SK-MEL-5 (cell line): ENCODE measurements around the gene ODAD3. TPM values are rescaled to one million over a fixed set of nuclear protein-coding genes. Genes with fewer than 3 reads are reported as not detected.
"Not testable (repeated sequence)": the region's sequence is repeated elsewhere in the genome, so short reads cannot be mapped to it uniquely, and the experiment has no call there.

Experiments
- DNase-seq: peaks from one replicate; pipeline ENCODE4 v3.0.0-alpha.2; 2016; ENCODE audit warnings: low read depth, low spot score
- in situ Hi-C: cut with HindIII; loops from 2 replicates; pipeline ENCODE4 v1.10.0; 2016; ENCODE audit warnings: low sequenced_read_pairs, high pct_unique_total_duplicates, low pct_unique_long_range_greater_than_20kb
- polyA plus RNA-seq, 2 experiments: library from polyadenylated mRNA; depleted of rRNA; stranded (reverse); fragments of >200 nt; gene quantifications; 2 replicates each; pipeline ENCODE4 v1.2.3, GENCODE V29; 2015
- total RNA-seq: library from RNA; depleted of rRNA; stranded (reverse); fragments of >200 nt; shearing (Covaris generic); gene quantifications from 2 replicates; pipeline ENCODE4 v1.2.3, GENCODE V29; 2014; rRNA removed

ODAD3 gene
- 0.08 TPM in 1 of 2 replicates, not detected in the other for total RNA-seq
- polyA plus RNA-seq (2015; cell fraction: cytosol; rRNA removed) = 0.06 and 0.23 TPM in 2 replicates
- polyA plus RNA-seq (2015; cell fraction: nucleus; rRNA removed) = 0.15 and 0.85 TPM in 2 replicates

GRCh38 chr19:11435057-11435832 lies at the start of gene ODAD3, which contains the start of gene PRKCSH:
Gene ODAD3 (minus strand): TSS chr19:11435121. CDS start chr19:11435016, 105 bp downstream.
Gene PRKCSH (plus strand): TSS chr19:11435635. CDS start chr19:11436118, 483 bp downstream.
- in situ Hi-C loops = no loop called here
- DNase-seq = peak; percentile 99

GRCh38 chr19:11483366-11484111 lies 48.6 kb upstream of the ODAD3 start:
- in situ Hi-C loops = no loop called here
- no peak for DNase-seq

GRCh38 chr19:11482384-11483050 lies 47.6 kb upstream of the ODAD3 start:
- peak; percentile 74 for DNase-seq
- in situ Hi-C loops = no loop called here

GRCh38 chr19:11481534-11482383 lies 46.8 kb upstream of the ODAD3 start:
- in situ Hi-C loops = no loop called here
- DNase-seq = peak; percentile 94

- in situ Hi-C loops = no loop called here
- peak; percentile 13 for DNase-seq
These were observed 46.0 kb upstream of the ODAD3 start, which contains the start of gene ELAVL3 for GRCh38 chr19:11480715-11481533. Gene ELAVL3 (minus strand): TSS chr19:11481046. CDS start chr19:11480608, 438 bp downstream.

GRCh38 chr19:11479898-11480714 lies 45.2 kb upstream of the ODAD3 start:
- DNase-seq = no peak
- in situ Hi-C loops = no loop called here

GRCh38 chr19:11479090-11479897 lies 44.4 kb upstream of the ODAD3 start:
- peak; percentile 10 for DNase-seq
- in situ Hi-C loops = no loop called here

GRCh38 chr19:11478167-11479089 lies 43.5 kb upstream of the ODAD3 start:
- no peak for DNase-seq

GRCh38 chr19:11475861-11476260 lies 40.9 kb upstream of the ODAD3 start:
- in situ Hi-C loops = no loop called here

More at GRCh38 chr19:11478167-11479089, 43.5 kb upstream of the ODAD3 start:
- in situ Hi-C loops = no loop called here

GRCh38 chr19:11475343-11475742 lies 40.4 kb upstream of the ODAD3 start:
- in situ Hi-C loops = not testable (repeated sequence)

More at GRCh38 chr19:11475861-11476260, 40.9 kb upstream of the ODAD3 start:
- DNase-seq = no peak

GRCh38 chr19:11473725-11474124 lies 38.8 kb upstream of the ODAD3 start:
- in situ Hi-C loops = no loop called here
- DNase-seq = no peak

More at GRCh38 chr19:11475343-11475742, 40.4 kb upstream of the ODAD3 start:
- DNase-seq = not testable (repeated sequence)

GRCh38 chr19:11468266-11468845 lies 33.4 kb upstream of the ODAD3 start:
- in situ Hi-C loops, DNase-seq: not testable (repeated sequence)

GRCh38 chr19:11465600-11465999 lies 30.7 kb upstream of the ODAD3 start:
- in situ Hi-C loops = no loop called here

More at GRCh38 chr19:11465600-11465999, 30.7 kb upstream of the ODAD3 start:
- DNase-seq = no peak
